ENCODE results near the gene THOP1.

Gene THOP1

GRCh38 chr19:2817237-2817829, 32.0 kb downstream of the THOP1 start:
- DNase-seq (ENCODE audit: low spot score): peak; percentile 38

GRCh38 chr19:2819540-2820111, 34.3 kb downstream of the THOP1 start, which contains the start of gene ZNF554:
Gene ZNF554, plus strand, starts transcription at chr19:2819868. Its CDS starts 204 bp downstream, at chr19:2820072.
- peak; percentile 97 for DNase-seq (ENCODE audit: low spot score)

DNA sequence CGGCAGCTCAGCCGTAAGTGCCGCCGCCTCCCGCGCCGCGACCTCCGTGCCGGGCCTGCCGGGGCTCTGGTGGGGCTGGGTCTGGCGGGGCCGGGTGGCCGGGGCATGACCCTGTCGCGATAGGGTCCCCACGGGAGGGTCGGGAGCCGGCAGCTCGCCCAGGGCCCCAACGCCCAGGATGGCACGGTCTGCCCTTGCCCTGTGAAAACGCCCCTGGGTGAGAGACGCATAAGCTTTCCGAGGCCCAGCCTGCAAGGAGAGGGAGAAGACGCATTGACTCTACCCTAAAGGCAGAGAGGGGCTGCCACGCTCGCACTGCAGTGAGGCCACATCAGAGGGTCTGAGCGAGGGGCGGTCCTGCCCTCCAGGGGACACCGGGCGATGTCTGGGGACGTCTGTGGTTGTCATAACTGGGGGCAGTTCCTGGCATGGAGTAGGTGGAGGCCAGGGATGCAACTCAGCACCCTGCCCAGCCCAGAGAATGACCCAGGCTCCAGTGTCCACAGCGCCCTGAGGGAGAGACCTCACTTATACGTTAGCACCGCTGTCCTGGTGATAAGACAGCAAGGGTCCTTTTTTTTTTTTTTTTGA, 34.9 kb downstream of the THOP1 start:
- DNase-seq (ENCODE audit: low spot score): no peak

DNA sequence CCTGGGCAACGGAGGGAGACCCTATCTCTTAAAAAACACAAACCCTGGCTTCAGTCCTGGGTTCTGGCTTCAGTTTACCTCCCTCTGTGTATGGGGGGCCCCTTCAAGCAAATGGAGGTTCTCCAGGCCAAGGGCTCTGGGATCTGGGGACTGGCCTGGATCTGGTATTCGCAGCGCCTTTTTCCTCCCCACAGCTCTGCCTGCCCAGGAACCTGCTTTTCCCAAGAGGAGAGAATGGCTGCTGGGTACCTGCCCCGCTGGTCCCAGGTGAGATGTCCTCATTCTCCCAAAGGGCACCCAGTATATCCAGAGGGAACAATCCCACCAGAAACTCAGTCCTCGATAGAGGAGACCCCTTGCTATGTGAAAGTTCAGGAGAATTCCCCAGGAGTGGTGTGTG, 37.5 kb downstream of the THOP1 start:
- no peak for DNase-seq (ENCODE audit: low spot score)

- DNase-seq (ENCODE audit: low spot score): no peak
Observed at GRCh38 chr19:2823646-2824045, 38.3 kb downstream of the THOP1 start.

GRCh38 chr19:2824129-2824528, 38.8 kb downstream of the THOP1 start:
- DNase-seq (ENCODE audit: low spot score): no peak

GRCh38 chr19:2827022-2827421, 41.7 kb downstream of the THOP1 start:
- DNase-seq (ENCODE audit: low spot score): no peak

- no peak for DNase-seq (ENCODE audit: low spot score)
Observed at GRCh38 chr19:2827840-2828489, 42.7 kb downstream of the THOP1 start.

DNA sequence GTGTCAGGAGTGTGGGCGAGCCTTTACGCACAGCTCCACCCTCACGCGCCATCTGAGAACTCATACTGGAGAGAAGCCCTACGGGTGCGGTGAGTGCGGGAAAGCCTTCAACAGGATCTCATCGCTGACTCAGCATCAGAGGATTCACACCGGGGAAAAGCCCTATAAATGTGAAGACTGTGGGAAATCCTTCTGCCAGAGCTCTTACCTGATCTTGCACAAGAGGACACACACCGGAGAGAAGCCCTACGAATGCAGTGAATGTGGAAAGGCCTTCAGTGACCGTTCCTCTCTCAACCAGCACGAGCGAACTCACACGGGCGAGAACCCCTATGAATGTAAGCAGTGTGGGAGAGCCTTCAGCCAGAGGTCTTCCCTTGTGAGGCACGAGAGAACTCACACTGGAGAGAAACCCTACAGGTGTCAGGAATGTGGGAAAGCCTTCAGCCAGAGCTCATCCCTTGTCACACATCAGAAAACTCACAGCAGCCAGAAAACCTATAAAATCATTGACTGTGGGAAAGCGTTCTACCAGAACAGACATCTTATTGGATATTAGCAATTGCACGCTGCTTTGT, 49.1 kb downstream of the THOP1 start:
- no peak for DNase-seq (ENCODE audit: low spot score)

- DNase-seq (ENCODE audit: low spot score): no peak
Observed at GRCh38 chr19:2837430-2837829, 52.1 kb downstream of the THOP1 start.

GRCh38 chr19:2840794-2841791, 55.8 kb downstream of the THOP1 start, which contains the start of gene ZNF555:
Gene ZNF555, plus strand, starts transcription at chr19:2841475. Its CDS starts 98 bp downstream, at chr19:2841573.
- peak; percentile 97 for DNase-seq (ENCODE audit: low spot score)

DNA sequence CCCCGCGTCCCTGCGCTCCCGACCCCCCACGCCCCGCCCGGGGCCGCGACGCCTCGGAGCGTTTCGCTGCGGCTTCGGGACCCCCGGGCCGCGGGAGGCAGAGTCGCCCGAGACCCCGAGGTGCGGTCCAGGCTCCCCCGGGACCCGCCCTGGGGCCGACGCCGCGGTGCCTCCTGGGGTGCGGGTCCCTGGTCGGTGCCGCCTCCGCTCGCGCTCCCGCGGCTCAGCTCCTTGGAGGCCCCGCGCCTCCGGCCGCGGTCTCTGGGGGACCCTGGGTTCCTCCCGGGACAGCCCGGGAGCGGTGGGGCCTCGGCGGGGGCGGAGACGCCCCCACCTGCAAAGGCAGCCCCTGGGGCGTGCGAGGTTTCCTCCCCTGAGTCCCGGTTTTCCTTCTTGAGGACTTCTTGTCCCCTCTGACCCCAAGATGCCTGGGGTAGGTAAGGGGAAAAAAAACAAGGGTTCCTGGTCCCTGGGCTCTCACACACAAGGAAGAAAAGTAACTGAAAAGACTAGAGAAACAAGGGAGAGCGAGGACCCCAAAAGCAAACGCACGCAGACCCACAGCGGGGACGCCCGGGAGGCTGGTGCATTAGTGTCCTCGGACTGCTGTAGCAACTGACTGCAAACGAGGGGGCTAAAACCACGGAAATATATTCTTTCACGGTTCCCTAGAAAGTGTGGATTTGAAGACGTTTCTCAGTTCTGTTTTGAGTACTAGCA, 56.7 kb downstream of the THOP1 start:
- peak; percentile 69 for DNase-seq (ENCODE audit: low spot score)

GRCh38 chr19:2845107-2845506, 59.8 kb downstream of the THOP1 start:
- no peak for DNase-seq (ENCODE audit: low spot score)

DNA sequence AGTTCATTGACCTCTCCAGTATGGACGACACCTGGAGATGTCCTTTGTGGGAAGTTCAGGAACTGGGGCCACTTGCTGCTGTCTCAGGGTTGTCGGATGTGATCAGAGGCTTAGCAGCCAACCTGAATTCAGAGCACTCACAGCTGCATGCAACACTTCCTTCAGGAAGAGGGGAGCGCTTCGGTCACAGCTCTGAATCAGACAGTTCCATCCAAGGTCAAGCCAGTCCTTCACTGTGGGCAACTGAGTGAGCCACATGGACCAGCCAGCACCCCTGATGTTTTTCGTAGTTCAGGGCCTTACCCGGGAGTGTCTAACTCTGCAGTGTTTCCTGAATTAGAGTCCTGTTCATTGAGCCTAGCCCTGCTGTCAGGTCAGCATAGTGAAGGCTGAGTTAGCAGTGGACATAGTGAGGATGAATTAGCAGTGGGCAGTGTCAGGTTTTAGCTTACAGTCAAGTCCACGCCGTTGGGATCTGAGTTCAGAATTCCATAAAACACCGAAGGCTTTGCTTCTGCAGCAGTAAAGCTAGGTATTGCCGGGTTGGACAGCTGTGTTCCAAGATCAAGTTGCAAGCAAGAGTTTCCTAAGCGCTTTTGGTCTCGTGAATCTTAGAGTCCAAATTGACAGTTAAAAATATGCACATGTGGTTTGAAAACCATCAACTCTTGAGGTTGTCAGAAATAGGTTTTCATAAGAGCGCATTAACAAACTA, 61.0 kb downstream of the THOP1 start:
- no peak for DNase-seq (ENCODE audit: low spot score)

GRCh38 chr19:2847507-2847906, 62.2 kb downstream of the THOP1 start:
- DNase-seq (ENCODE audit: low spot score): no peak

GRCh38 chr19:2848616-2849015, 63.3 kb downstream of the THOP1 start:
- no peak for DNase-seq (ENCODE audit: low spot score)

GRCh38 chr19:2850256-2850925, 65.1 kb downstream of the THOP1 start:
- DNase-seq (ENCODE audit: low spot score): no peak

GRCh38 chr19:2852598-2852997, 67.3 kb downstream of the THOP1 start:
- DNase-seq (ENCODE audit: low spot score): no peak

DNA sequence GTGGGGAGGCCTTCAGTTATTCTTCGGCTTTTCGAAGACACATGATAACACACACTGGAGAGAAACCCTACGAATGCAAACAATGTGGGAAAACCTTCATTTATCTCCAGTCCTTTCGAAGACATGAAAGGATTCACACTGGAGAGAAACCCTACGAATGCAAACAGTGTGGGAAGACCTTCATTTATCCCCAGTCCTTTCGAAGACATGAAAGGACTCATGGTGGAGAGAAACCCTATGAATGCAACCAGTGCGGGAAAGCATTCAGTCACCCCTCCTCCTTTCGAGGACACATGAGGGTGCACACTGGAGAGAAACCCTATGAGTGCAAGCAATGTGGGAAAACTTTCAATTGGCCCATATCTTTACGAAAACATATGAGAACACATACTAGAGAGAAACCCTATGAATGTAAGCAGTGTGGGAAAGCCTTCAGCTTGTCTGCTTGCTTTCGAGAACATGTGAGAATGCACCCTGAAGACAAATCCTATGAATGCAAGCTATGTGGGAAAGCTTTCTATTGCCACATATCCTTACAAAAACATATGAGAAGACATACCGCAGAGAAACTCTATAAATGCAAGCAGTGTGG, 67.8 kb downstream of the THOP1 start:
- no peak for DNase-seq (ENCODE audit: low spot score)
